Thymus (tissue), 11 donors: Measurements from ENCODE around the gene ALAS2. TPM values are rescaled to one million over a fixed set of nuclear protein-coding genes. Genes with fewer than 3 reads are reported as not detected.

Experiments used
- DNase-seq, 9 donors: peaks; one replicate each; pipeline ENCODE4 v3.0.0-alpha.2; 2013; ENCODE audit warnings: low spot score in 9 of 9, low read depth in 6 of 9, missing footprints in 1 of 9
- H3K27ac ChIP-seq, 2 donors: one replicate each; pipeline ENCODE4 v1.5.1; 2013; ENCODE audit warnings: control low read depth in 1 of 2, low read depth in 1 of 2, low read length in 1 of 2, mild to moderate bottlenecking in 1 of 2, moderate library complexity in 1 of 2
- H3K27me3 ChIP-seq, 2 donors: one replicate each; pipeline ENCODE4 v1.5.1; 2013; ENCODE audit warnings: low read length in 1 of 2; ENCODE audit not compliant: control insufficient read depth in 2 of 2, insufficient read depth in 1 of 2
- H3K36me3 ChIP-seq, 2 donors: one replicate each; pipeline ENCODE4 v1.5.1; 2013; ENCODE audit warnings: low read length in 1 of 2, mild to moderate bottlenecking in 1 of 2, moderate library complexity in 1 of 2; ENCODE audit not compliant: control insufficient read depth in 2 of 2, insufficient read depth in 2 of 2
- H3K4me1 ChIP-seq, 2 donors: one replicate each; pipeline ENCODE4 v1.5.1; 2013; ENCODE audit warnings: low read length in 2 of 2; ENCODE audit not compliant: control insufficient read depth in 2 of 2, insufficient read depth in 2 of 2
- H3K4me3 ChIP-seq, 2 donors: one replicate each; pipeline ENCODE4 v1.5.1; 2013; ENCODE audit warnings: low read length in 2 of 2, control low read depth in 1 of 2, mild to moderate bottlenecking in 1 of 2
- H3K9me3 ChIP-seq, 2 donors: one replicate each; pipeline ENCODE4 v1.5.1; 2013; ENCODE audit warnings: low read length in 1 of 2, mild to moderate bottlenecking in 1 of 2; ENCODE audit not compliant: control insufficient read depth in 2 of 2, insufficient read depth in 1 of 2
- WGBS: extraction: QIAGEN DNeasy Blood & Tissue Kit; methylation state at CpG from one replicate; pipeline ENCODE4 v1.1.7; 2013; 5-methylcytosine and 5-hydroxymethylcytosine counted together
- polyA plus RNA-seq: library from polyadenylated mRNA; stranded (reverse); fragments of 200-250 nt; gene quantifications from one replicate; pipeline ENCODE4 v1.2.3, GENCODE V29; 2013
- total RNA-seq: library from RNA; stranded (reverse); fragments of 120-200 nt; gene quantifications from one replicate; pipeline ENCODE4 v1.2.4, GENCODE V29; 2013
- donor health status: healthy.

The ALAS2 gene
- total and polyA plus RNA-seq, 2 donors: 0.41 to 16.9 TPM

- no peak overlapping the region for H3K27ac ChIP-seq
- H3K9me3 ChIP-seq: no peaks in the 10 kb centered on the region
- H3K36me3 ChIP-seq: no peaks in the 10 kb centered on the region
- H3K4me3 ChIP-seq: no peak overlapping the region
- no peak for DNase-seq
- no peaks in the 10 kb centered on the region for H3K27me3 ChIP-seq
- WGBS: 94% methylated on average over 1 of the region's 1 CpG
- no peaks in the 10 kb centered on the region for H3K4me1 ChIP-seq
Observed at GRCh38 chrX:54961750-54962149, 69.0 kb downstream of the ALAS2 start.

Other genes with a start within 250 kb of the ALAS2 start
- gene ITIH6, start 232.7 kb downstream of the ALAS2 start, total RNA-seq: not detected
- not detected for gene ITIH6, start 232.7 kb downstream of the ALAS2 start, polyA plus RNA-seq
- 183 TPM for gene MAGED2, start 223.2 kb downstream of the ALAS2 start, total RNA-seq
- gene MAGED2, start 223.2 kb downstream of the ALAS2 start, polyA plus RNA-seq: 88.3 TPM
- 17.3 TPM for gene TRO, start 110.2 kb downstream of the ALAS2 start, total RNA-seq
- 12.4 TPM for gene TRO, start 110.2 kb downstream of the ALAS2 start, polyA plus RNA-seq
- gene PFKFB1, start 36.8 kb downstream of the ALAS2 start, total RNA-seq: 0.19 TPM
- 0.41 TPM for gene PFKFB1, start 36.8 kb downstream of the ALAS2 start, polyA plus RNA-seq
- 6.7 TPM for gene APEX2, start 30.6 kb downstream of the ALAS2 start, total RNA-seq
- gene APEX2, start 30.6 kb downstream of the ALAS2 start, polyA plus RNA-seq: 9.0 TPM
- gene PAGE2B, start 44.1 kb upstream of the ALAS2 start, total RNA-seq: 0.14 TPM
- 1.2 TPM for gene PAGE2B, start 44.1 kb upstream of the ALAS2 start, polyA plus RNA-seq
- gene PAGE2, start 58.0 kb upstream of the ALAS2 start, total RNA-seq: 0.24 TPM
- 1.1 TPM for gene PAGE2, start 58.0 kb upstream of the ALAS2 start, polyA plus RNA-seq
- 0.14 TPM for gene PAGE5, start 189.4 kb upstream of the ALAS2 start, total RNA-seq
- 0.32 TPM for gene PAGE5, start 189.4 kb upstream of the ALAS2 start, polyA plus RNA-seq
- gene PAGE3, start 233.9 kb upstream of the ALAS2 start, total RNA-seq: not detected
- gene PAGE3, start 233.9 kb upstream of the ALAS2 start, polyA plus RNA-seq: not detected